CD8-positive, alpha-beta memory T cell (primary cell): ENCODE results near the gene GALNT10. TPM values are rescaled to one million over a fixed set of nuclear protein-coding genes. Genes with fewer than 3 reads are reported as not detected.
"Not testable (repeated sequence)": the region's sequence is repeated elsewhere in the genome, so short reads cannot be mapped to it uniquely, and the experiment has no call there.

ENCODE experiments used
- CTCF ChIA-PET: fragments of 350-600 bp; sonication (Branson Sonifier 250); formaldehyde crosslinking; loops from one replicate; lab custom pipeline; 2021; ENCODE audit warnings: antibody characterized with exemption; lab: Charles Lee
- POLR2A ChIA-PET: fragments of 350-600 bp; sonication (Branson Sonifier 250); formaldehyde crosslinking; loops from one replicate; lab custom pipeline; 2021; ENCODE audit warnings: antibody characterized with exemption; lab: Charles Lee
- DNase-seq, 5 donors: peaks; one replicate each; pipeline versions ENCODE4 v3.0.0 to v3.0.0-alpha.2; 2020 to 2022; ENCODE audit warnings: mixed read lengths in 1 of 5
- H3K27ac ChIP-seq: one replicate; pipeline ENCODE4 v1.7.0; 2013; ENCODE audit warnings: low read depth, mild to moderate bottlenecking, low read length, moderate library complexity
- H3K27me3 ChIP-seq: 2 replicates; pipeline ENCODE4 v1.7.0; 2013; ENCODE audit warnings: low read length, mild to moderate bottlenecking; ENCODE audit not compliant: insufficient read depth, poor library complexity, severe bottlenecking
- H3K36me3 ChIP-seq: 2 replicates; pipeline ENCODE4 v1.7.0; 2013; ENCODE audit warnings: mild to moderate bottlenecking, low read length, moderate library complexity; ENCODE audit not compliant: insufficient read depth
- H3K4me1 ChIP-seq: 2 replicates; pipeline ENCODE4 v1.7.0; 2013; ENCODE audit warnings: mild to moderate bottlenecking, low read length, moderate library complexity; ENCODE audit not compliant: insufficient read depth
- H3K4me3 ChIP-seq: 2 replicates; pipeline ENCODE4 v1.7.0; 2013; ENCODE audit warnings: mild to moderate bottlenecking, low read length
- H3K9me3 ChIP-seq: 2 replicates; pipeline ENCODE4 v1.7.0; 2013; ENCODE audit warnings: mild to moderate bottlenecking, low read length
- H3K27ac Mint-ChIP-seq, 8 donors: one replicate each; pipeline ENCODE4 v1.8.0; 2020 to 2021; ENCODE audit warnings: mixed read lengths in 8 of 8, mild to moderate bottlenecking in 6 of 8, inconsistent platforms in 3 of 8, moderate library complexity in 3 of 8
- H3K27me3 Mint-ChIP-seq, 2 donors: one replicate each; pipeline ENCODE4 v1.8.0; 2020 to 2021; ENCODE audit warnings: mixed read lengths in 2 of 2, mild to moderate bottlenecking in 1 of 2, moderate library complexity in 1 of 2
- H3K36me3 Mint-ChIP-seq, 3 donors: one replicate each; pipeline ENCODE4 v1.8.0; 2020 to 2021; ENCODE audit warnings: mixed read lengths in 3 of 3, inconsistent platforms in 1 of 3, mild to moderate bottlenecking in 1 of 3
- H3K4me1 Mint-ChIP-seq, 3 donors: one replicate each; pipeline ENCODE4 v1.8.0; 2020 to 2021; ENCODE audit warnings: mixed read lengths in 3 of 3, inconsistent platforms in 1 of 3, mild to moderate bottlenecking in 1 of 3
- H3K4me3 Mint-ChIP-seq, 7 donors: one replicate each; pipeline ENCODE4 v1.8.0; 2020 to 2021; ENCODE audit warnings: mixed read lengths in 7 of 7, mild to moderate bottlenecking in 6 of 7, moderate library complexity in 4 of 7, inconsistent platforms in 2 of 7
- H3K9me3 Mint-ChIP-seq, 5 donors: one replicate each; pipeline ENCODE4 v1.8.0; 2020 to 2022; ENCODE audit warnings: mixed read lengths in 5 of 5, mild to moderate bottlenecking in 3 of 5, moderate library complexity in 2 of 5, inconsistent platforms in 1 of 5
- polyA plus RNA-seq: library from polyadenylated mRNA; unstranded; fragments of 300-500 nt; fragmentation: Illumina TruSeq; gene quantifications from one replicate; pipeline ENCODE4 v1.2.3, GENCODE V29; 2021
- total RNA-seq, 2 experiments: library from RNA; stranded (reverse); gene quantifications; one replicate each; pipeline ENCODE4 v1.2.3, GENCODE V29; 2021

The GALNT10 gene, protein sequence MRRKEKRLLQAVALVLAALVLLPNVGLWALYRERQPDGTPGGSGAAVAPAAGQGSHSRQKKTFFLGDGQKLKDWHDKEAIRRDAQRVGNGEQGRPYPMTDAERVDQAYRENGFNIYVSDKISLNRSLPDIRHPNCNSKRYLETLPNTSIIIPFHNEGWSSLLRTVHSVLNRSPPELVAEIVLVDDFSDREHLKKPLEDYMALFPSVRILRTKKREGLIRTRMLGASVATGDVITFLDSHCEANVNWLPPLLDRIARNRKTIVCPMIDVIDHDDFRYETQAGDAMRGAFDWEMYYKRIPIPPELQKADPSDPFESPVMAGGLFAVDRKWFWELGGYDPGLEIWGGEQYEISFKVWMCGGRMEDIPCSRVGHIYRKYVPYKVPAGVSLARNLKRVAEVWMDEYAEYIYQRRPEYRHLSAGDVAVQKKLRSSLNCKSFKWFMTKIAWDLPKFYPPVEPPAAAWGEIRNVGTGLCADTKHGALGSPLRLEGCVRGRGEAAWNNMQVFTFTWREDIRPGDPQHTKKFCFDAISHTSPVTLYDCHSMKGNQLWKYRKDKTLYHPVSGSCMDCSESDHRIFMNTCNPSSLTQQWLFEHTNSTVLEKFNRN
- total RNA-seq (10 to 100 TPM; 28.0 to 32.1 TPM), polyA plus RNA-seq (27.6 TPM)

DNA sequence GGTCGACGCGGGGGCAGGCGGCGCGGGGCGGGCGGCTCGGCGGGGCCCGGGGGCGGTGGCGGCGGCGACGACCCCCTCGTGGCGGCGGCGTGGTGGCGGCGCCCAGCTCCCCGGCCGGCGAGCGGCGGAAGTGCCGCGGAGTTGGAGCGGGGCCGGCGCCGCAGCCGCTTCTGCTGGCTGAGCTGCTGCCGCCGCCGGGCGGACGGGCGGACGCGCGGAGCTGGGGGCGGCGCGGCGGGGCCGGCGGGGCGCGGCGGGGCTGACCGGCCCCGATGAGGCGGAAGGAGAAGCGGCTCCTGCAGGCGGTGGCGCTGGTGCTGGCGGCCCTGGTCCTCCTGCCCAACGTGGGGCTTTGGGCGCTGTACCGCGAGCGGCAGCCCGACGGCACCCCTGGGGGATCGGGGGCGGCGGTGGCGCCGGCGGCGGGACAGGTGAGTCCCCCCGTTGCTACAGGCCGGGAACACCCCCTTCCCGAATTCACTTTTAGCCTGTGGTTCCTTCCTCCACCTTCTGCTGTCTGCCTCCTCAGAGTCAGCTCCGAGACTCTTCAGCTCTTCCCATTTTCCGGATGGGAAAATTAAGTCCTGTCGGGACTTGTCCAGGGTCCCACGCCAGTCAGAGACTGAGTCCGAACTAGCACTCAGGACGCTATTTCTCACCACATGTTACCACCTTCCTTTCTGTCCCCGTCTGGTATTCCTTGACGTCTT, at the start of gene GALNT10:
Gene GALNT10 (plus strand): TSS at position 139 of the 710 bp plus-strand sequence. CDS start 134 bp downstream, at position 273.
- Mint-ChIP-seq H3K4me3 (peak within 1 kb of the TSS; percentile 87 to 97 (median 94)), H3K27me3 (peaks cover 0 to 3% of the 10 kb centered on the region in 2 donors), H3K36me3 (peaks cover 0 to 20% (median 1%) of the 10 kb centered on the region in 3 donors), H3K27ac (peak within 1 kb of the TSS; percentile 74 to 96 (median 92)), H3K4me1 (peaks cover 49 to 61% (median 56%) of the 10 kb centered on the region in 3 donors), H3K9me3 (no peaks in the 10 kb centered on the region)
- peaks cover 29% of the 10 kb centered on the region for H3K4me1 ChIP-seq
- ChIA-PET POLR2A (interaction anchor here (0.6 to 2.2 kb wide), 12 partner anchors 9 to 256 kb away, joined by 3 to 20 read pairs (median 3); partner anchors contain the start of genes FAM114A2 and MFAP3), CTCF (interaction anchor here (1.2 to 5.7 kb wide), 11 partner anchors 8 to 214 kb away, joined by 3 to 23 read pairs (median 7); partner anchors contain the start of genes FAM114A2 and MFAP3)
- no peaks in the 10 kb centered on the region for H3K9me3 ChIP-seq
- no peaks in the 10 kb centered on the region for H3K36me3 ChIP-seq
- H3K4me3 ChIP-seq, result peak within 1 kb of the TSS; percentile 68
- no peaks in the 10 kb centered on the region for H3K27me3 ChIP-seq
- peak; percentile 52 to 76 (median 72) for DNase-seq
- peak within 1 kb of the TSS; percentile 76 for H3K27ac ChIP-seq

DNA sequence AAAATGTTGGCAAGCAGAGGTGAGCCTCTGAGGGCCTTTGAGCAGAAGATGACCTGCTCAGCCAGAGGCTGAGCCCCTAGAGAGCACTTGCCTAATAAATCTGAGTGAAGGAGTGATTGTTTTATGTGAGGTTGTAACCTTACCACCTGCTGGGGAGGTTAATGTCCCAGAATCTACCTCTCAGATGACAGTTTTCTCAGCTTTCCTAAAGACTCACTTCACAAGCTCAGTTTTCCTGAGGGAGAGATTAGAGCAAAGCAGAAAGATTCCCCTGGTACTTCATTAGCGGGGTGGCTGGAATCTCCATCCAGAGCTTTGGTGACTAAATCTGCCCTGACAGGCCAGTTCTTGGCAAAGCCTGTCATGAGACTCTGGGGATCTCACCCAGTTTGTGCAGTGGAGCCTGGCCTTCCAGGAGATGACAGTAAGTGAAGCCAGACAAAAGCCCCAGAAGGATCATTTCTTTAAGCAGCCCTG, 48.8 kb upstream of the GALNT10 start:
- no peaks in the 10 kb centered on the region for H3K36me3 ChIP-seq
- H3K4me3 ChIP-seq, result no peak overlapping the region
- Mint-ChIP-seq H3K4me1 (no peaks in the 10 kb centered on the region), H3K27me3 (peaks cover 4 to 14% of the 10 kb centered on the region in 2 donors), H3K4me3 (no peak overlapping the region), H3K27ac (no peak overlapping the region), H3K9me3 (no peaks in the 10 kb centered on the region), H3K36me3 (peaks cover 0 to 3% (median 0%) of the 10 kb centered on the region in 3 donors)
- CTCF ChIA-PET, result no interaction called here
- no peaks in the 10 kb centered on the region for H3K27me3 ChIP-seq
- no peaks in the 10 kb centered on the region for H3K4me1 ChIP-seq
- H3K27ac ChIP-seq, result no peak overlapping the region
- no peaks in the 10 kb centered on the region for H3K9me3 ChIP-seq
- no peak for DNase-seq
- POLR2A ChIA-PET, result no interaction called here

DNA sequence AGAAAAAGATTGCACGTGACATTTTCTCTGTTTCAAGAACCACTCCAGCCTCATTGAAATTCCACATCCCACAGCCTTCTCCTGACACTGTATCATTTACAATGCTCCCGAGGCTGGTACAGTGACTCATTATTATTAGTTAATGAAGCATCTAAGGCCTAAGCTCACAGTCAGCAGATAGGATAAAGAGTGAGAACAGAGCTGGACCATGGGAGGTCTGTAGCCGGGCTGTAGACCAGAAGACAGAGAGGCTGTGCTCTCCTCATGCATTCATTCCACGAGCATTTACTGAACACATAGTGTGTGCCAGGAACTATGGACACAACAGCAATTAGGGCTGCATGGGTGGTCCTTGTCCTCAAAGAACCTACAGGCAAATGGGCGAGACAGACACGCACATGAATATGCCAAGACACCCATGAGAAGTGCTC, 47.3 kb upstream of the GALNT10 start:
- no peak overlapping the region for H3K4me3 ChIP-seq
- ChIA-PET CTCF (no interaction called here), POLR2A (no interaction called here)
- Mint-ChIP-seq H3K27me3 (peaks cover 4 to 14% of the 10 kb centered on the region in 2 donors), H3K36me3 (peaks cover 0 to 3% (median 0%) of the 10 kb centered on the region in 3 donors), H3K4me3 (no peak overlapping the region), H3K27ac (no peak overlapping the region), H3K9me3 (no peaks in the 10 kb centered on the region), H3K4me1 (no peaks in the 10 kb centered on the region)
- H3K4me1 ChIP-seq, result no peaks in the 10 kb centered on the region
- H3K9me3 ChIP-seq, result no peaks in the 10 kb centered on the region
- H3K36me3 ChIP-seq, result no peaks in the 10 kb centered on the region
- no peak for DNase-seq
- no peak overlapping the region for H3K27ac ChIP-seq
- no peaks in the 10 kb centered on the region for H3K27me3 ChIP-seq

DNA sequence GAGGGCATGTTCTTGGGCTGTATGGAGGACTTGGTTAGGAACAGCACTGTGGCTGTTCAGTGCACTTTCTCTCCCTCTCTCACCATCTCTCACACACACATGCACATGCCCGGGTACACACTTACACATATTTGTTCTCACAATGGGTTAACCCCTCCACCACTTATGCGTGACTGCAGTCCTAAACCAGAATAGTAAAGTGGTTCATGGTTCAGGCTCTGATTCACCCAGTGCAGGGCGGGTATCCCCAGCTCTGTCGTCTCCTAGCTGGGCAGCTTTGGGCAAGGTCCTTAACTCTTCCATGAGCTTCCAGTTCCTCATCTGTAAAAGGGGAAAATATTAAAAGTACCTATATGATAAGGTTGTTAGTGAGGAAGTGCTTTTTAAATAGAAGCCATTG, 45.3 kb upstream of the GALNT10 start:
- Histone ChIP-seq H3K27me3 (no peaks in the 10 kb centered on the region), H3K4me3 (no peak overlapping the region), H3K4me1 (no peaks in the 10 kb centered on the region), H3K9me3 (no peaks in the 10 kb centered on the region), H3K36me3 (no peaks in the 10 kb centered on the region), H3K27ac (no peak overlapping the region)
- peaks cover under 1 to 14% of the 10 kb centered on the region in 2 donors for H3K27me3 Mint-ChIP-seq
- no peak for DNase-seq
- H3K36me3 Mint-ChIP-seq, result peaks cover 0 to 3% (median 0%) of the 10 kb centered on the region in 3 donors
- H3K9me3 Mint-ChIP-seq, result no peaks in the 10 kb centered on the region
- ChIA-PET POLR2A (no interaction called here), CTCF (no interaction called here)
- no peak overlapping the region for H3K27ac Mint-ChIP-seq
- H3K4me1 Mint-ChIP-seq, result no peaks in the 10 kb centered on the region
- H3K4me3 Mint-ChIP-seq, result no peak overlapping the region

DNA sequence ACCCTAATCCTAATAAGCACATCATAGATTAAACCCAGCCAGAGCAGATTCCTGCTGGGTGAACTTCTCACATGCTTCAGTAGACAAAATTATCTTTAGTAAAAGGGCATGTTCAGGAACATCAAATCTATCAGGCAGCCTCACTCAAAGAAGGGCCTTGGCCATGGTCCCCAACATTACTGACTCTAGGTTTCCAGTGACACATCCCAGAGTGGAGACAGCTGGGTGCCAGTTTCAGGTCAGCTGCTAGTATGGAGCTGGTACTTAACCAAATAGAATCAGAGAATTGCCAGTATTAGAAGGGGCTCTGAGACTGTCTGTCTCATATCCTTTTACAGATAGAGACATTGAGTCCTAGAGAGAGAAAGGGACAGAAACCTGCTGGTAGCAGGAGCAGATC, 44.1 kb upstream of the GALNT10 start:
- H3K36me3 Mint-ChIP-seq, result peaks cover 0 to 3% (median 0%) of the 10 kb centered on the region in 3 donors
- peaks cover 0 to 10% of the 10 kb centered on the region in 2 donors for H3K27me3 Mint-ChIP-seq
- H3K27ac Mint-ChIP-seq, result no peak overlapping the region
- ChIA-PET CTCF (no interaction called here), POLR2A (no interaction called here)
- no peak for DNase-seq
- no peaks in the 10 kb centered on the region for H3K9me3 ChIP-seq
- no peak overlapping the region for H3K27ac ChIP-seq
- H3K36me3 ChIP-seq, result no peaks in the 10 kb centered on the region
- H3K4me1 Mint-ChIP-seq, result no peaks in the 10 kb centered on the region
- H3K4me3 Mint-ChIP-seq, result no peak overlapping the region
- no peaks in the 10 kb centered on the region for H3K4me1 ChIP-seq
- H3K27me3 ChIP-seq, result no peaks in the 10 kb centered on the region
- no peak overlapping the region for H3K4me3 ChIP-seq
- H3K9me3 Mint-ChIP-seq, result no peaks in the 10 kb centered on the region

DNA sequence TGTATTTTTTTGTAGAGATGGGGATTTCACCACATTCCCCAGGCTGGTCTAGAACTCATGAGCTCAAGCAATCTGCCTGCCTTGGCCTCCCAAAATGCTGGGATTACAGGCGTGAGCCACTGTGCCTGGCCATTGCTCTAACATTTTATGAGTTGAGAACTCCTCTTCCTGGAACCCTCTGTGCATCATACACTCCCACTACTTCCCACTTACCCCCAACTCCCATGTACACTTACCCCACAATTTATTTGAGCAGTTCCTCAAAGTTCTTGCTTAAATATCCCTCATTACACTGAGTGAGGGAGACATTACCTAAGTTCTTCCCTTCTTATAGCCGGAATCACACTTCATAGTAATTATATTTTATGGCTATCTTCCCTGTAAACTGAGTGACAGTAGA, 42.9 kb upstream of the GALNT10 start:
- peaks cover 0 to 7% (median 3%) of the 10 kb centered on the region in 3 donors for H3K36me3 Mint-ChIP-seq
- DNase-seq, result no peak
- ChIA-PET CTCF (interaction anchor here (1.2 kb wide), 1 partner anchor 11 kb away, joined by 3 read pairs; no protein-coding TSS in a partner anchor), POLR2A (no interaction called here)
- Histone ChIP-seq H3K36me3 (no peaks in the 10 kb centered on the region), H3K4me1 (no peaks in the 10 kb centered on the region), H3K27me3 (no peaks in the 10 kb centered on the region), H3K4me3 (no peak overlapping the region), H3K9me3 (no peaks in the 10 kb centered on the region), H3K27ac (no peak overlapping the region)
- H3K4me1 Mint-ChIP-seq, result no peaks in the 10 kb centered on the region
- H3K27ac Mint-ChIP-seq, result no peak overlapping the region
- no peak overlapping the region for H3K4me3 Mint-ChIP-seq
- H3K9me3 Mint-ChIP-seq, result peaks cover 0 to 2% (median 0%) of the 10 kb centered on the region in 5 donors
- H3K27me3 Mint-ChIP-seq, result peaks cover 9 to 19% of the 10 kb centered on the region in 2 donors

DNA sequence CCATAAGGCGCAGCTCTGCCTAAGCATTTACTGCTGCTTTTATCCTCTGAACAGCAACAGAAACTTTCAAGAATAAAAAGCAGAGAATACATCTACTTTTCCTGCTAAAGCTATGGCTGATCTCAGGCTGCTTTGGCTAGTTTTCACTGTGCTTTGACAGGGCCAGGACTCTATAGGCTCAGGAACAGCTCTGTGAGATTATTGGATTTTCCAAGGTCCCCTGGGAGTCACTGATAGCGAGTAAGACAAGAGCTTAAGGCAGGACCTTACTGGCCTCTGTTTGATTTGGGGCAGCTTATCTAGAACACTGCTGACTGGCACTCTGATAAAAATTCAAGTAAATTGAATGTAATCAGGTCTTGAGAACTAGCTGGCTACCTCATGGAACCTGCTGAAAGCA, 40.1 kb upstream of the GALNT10 start:
- H3K4me1 ChIP-seq, H3K9me3 ChIP-seq, CTCF ChIA-PET, H3K36me3 ChIP-seq, H3K4me1 Mint-ChIP-seq, H3K9me3 Mint-ChIP-seq, DNase-seq, H3K27ac ChIP-seq, H3K4me3 ChIP-seq, POLR2A ChIA-PET, H3K27ac Mint-ChIP-seq, H3K36me3 Mint-ChIP-seq, H3K27me3 ChIP-seq, H3K4me3 Mint-ChIP-seq: not testable (repeated sequence)
- peaks cover 13 to 18% of the 10 kb centered on the region in 2 donors for H3K27me3 Mint-ChIP-seq
